Transverse colon (tissue), 3 donors: ENCODE data around the gene PSMD5.

ENCODE experiments used
- POLR2A ChIP-seq: fragments of 450-650 bp; IDR thresholded peaks from one replicate; pipeline ENCODE4 v1.6.1; 2016; ENCODE audit warnings: antibody characterized with exemption, mild to moderate bottlenecking, moderate library complexity
- TF ChIP-seq, protein P1 (sequence below), 5 experiments: fragments of 200-600 bp in 3 of 5; fragments of 450-650 bp in 2 of 5; sonication (generic) in 3 of 5; IDR thresholded peaks; 1 replicate in 2 of 5; 2 replicates in 3 of 5; pipeline ENCODE4 v1.5.1; 2016 to 2017; ENCODE audit warnings: antibody characterized with exemption in 5 of 5, inconsistent platforms in 3 of 5, mild to moderate bottlenecking in 2 of 5, moderate library complexity in 1 of 5

DNA sequence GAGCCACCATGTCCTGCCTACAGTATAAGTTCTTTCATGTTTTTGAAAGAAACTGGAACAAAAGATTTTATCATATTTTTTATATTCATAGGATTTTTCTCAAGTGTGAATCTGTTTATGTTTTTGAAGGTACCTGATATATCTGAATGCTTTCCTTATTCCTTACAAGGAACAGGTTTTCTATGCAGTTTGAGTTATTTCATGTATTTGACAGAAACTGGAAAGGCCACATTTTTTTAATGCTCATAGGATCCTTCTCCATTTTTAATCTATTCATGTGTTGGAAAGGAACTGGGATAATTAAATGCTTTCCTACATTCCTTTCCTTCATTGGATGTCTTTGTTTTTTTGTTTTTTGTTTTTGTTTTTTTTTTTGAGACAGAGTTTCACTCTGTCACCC is 33.8 kb downstream of the PSMD5 start:
- TF ChIP-seq, protein P1, sequence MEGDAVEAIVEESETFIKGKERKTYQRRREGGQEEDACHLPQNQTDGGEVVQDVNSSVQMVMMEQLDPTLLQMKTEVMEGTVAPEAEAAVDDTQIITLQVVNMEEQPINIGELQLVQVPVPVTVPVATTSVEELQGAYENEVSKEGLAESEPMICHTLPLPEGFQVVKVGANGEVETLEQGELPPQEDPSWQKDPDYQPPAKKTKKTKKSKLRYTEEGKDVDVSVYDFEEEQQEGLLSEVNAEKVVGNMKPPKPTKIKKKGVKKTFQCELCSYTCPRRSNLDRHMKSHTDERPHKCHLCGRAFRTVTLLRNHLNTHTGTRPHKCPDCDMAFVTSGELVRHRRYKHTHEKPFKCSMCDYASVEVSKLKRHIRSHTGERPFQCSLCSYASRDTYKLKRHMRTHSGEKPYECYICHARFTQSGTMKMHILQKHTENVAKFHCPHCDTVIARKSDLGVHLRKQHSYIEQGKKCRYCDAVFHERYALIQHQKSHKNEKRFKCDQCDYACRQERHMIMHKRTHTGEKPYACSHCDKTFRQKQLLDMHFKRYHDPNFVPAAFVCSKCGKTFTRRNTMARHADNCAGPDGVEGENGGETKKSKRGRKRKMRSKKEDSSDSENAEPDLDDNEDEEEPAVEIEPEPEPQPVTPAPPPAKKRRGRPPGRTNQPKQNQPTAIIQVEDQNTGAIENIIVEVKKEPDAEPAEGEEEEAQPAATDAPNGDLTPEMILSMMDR (IDR thresholded peaks at IDR 0.05), result no peak
- no peak for TF ChIP-seq POLR2A
